Neural cell (in vitro differentiated cells): Measurements from ENCODE around the gene QSOX2.

ENCODE experiments used
- CTCF ChIP-seq: fragments of 450-650 bp; IDR thresholded peaks from 2 replicates; pipeline ENCODE4 v1.5.1; 2014; ENCODE audit warnings: antibody characterized with exemption, mild to moderate bottlenecking, moderate library complexity; ENCODE audit not compliant: poor library complexity, severe bottlenecking
- EP300 ChIP-seq: fragments of 450-650 bp; conservative IDR thresholded peaks from 2 replicates; pipeline ENCODE4 v1.6.1; 2014; ENCODE audit warnings: antibody characterized with exemption, mild to moderate bottlenecking, moderate library complexity; ENCODE audit not compliant: poor library complexity, severe bottlenecking
- EZH2 ChIP-seq: fragments of 200-600, 300-800 bp; shearing (Covaris generic), sonication (generic); IDR thresholded peaks from 2 replicates; pipeline ENCODE4 v1.6.1; 2014; ENCODE audit warnings: antibody characterized with exemption, low read length, borderline replicate concordance, mild to moderate bottlenecking; ENCODE audit not compliant: insufficient read depth, poor library complexity, severe bottlenecking
- MXI1 ChIP-seq: fragments of 450-650 bp; conservative IDR thresholded peaks from 2 replicates; pipeline ENCODE4 v1.6.1; 2014; ENCODE audit warnings: antibody characterized with exemption, mild to moderate bottlenecking; ENCODE audit not compliant: poor library complexity, severe bottlenecking
- POLR2AphosphoS5 ChIP-seq: IDR thresholded peaks from 2 replicates; pipeline ENCODE4 v1.6.1; 2012
- RAD21 ChIP-seq: fragments of 450-650 bp; conservative IDR thresholded peaks from 2 replicates; pipeline ENCODE4 v1.6.1; 2014; ENCODE audit warnings: antibody characterized with exemption, mild to moderate bottlenecking, moderate library complexity
- SMC3 ChIP-seq: fragments of 450-650 bp; conservative IDR thresholded peaks from 2 replicates; pipeline ENCODE4 v1.6.1; 2014; ENCODE audit warnings: antibody characterized with exemption, mild to moderate bottlenecking, moderate library complexity; ENCODE audit not compliant: poor library complexity
- TAF1 ChIP-seq: IDR thresholded peaks from 2 replicates; pipeline ENCODE4 v1.6.1; 2012; ENCODE audit warnings: low read depth
- TF ChIP-seq, protein P1 (sequence below): IDR thresholded peaks from 2 replicates; pipeline ENCODE4 v1.6.1; 2012; ENCODE audit warnings: borderline replicate concordance

DNA sequence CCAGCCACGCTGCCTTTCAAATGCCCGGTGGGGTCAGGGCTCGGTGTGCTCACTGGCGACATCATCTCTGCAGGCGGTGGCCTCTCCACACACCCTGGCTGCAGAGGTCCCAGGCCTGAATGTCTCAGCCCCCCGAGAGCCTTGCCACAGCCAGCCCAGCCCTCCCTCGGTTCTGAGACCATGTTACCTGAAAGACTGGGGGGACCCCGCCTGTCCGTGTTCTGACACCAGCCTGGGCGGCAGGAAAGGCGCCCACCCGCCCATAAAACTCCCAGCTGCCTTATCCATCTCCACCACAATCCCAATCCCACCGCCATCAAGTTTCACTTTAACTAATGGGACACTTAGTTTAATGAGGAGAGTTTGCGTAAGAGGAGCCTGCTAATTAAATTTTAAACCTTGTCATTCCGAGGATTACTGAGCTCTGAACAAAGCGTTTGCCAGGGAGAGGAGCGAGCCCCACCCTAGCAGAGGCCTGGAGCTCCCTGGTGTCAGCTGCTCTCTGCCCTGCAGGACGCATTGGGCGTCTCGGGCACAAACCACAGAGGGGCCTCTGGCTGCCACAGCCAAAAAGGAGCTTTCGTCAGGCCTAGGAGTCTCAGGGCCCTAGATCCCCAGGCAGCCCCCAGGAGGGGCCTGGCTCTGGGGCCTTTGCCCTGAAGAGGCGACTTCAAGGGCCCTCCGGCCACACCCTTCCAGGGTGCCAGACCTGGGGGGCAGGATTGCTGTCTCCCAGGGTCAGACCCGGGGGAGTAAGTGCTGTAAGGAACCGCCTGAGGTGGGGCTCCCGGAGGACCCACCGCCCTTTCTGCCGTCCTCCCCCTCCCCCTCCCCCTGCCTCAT, 56.0 kb downstream of the QSOX2 start:
- TF ChIP-seq CTCF (no peak), POLR2AphosphoS5 (no peak), EP300 (no peak), EZH2 (no peak), MXI1 (no peak), RAD21 (no peak), SMC3 (no peak), TAF1 (no peak)
- TF ChIP-seq, protein P1, sequence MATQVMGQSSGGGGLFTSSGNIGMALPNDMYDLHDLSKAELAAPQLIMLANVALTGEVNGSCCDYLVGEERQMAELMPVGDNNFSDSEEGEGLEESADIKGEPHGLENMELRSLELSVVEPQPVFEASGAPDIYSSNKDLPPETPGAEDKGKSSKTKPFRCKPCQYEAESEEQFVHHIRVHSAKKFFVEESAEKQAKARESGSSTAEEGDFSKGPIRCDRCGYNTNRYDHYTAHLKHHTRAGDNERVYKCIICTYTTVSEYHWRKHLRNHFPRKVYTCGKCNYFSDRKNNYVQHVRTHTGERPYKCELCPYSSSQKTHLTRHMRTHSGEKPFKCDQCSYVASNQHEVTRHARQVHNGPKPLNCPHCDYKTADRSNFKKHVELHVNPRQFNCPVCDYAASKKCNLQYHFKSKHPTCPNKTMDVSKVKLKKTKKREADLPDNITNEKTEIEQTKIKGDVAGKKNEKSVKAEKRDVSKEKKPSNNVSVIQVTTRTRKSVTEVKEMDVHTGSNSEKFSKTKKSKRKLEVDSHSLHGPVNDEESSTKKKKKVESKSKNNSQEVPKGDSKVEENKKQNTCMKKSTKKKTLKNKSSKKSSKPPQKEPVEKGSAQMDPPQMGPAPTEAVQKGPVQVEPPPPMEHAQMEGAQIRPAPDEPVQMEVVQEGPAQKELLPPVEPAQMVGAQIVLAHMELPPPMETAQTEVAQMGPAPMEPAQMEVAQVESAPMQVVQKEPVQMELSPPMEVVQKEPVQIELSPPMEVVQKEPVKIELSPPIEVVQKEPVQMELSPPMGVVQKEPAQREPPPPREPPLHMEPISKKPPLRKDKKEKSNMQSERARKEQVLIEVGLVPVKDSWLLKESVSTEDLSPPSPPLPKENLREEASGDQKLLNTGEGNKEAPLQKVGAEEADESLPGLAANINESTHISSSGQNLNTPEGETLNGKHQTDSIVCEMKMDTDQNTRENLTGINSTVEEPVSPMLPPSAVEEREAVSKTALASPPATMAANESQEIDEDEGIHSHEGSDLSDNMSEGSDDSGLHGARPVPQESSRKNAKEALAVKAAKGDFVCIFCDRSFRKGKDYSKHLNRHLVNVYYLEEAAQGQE = no peak
